Measurements from ENCODE around the gene CELA1. TPM values are rescaled to one million over a fixed set of nuclear protein-coding genes. Genes with fewer than 3 reads are reported as not detected.

Gene CELA1
- total and polyA plus RNA-seq, 2 of the 13 experiments (the other 11 are each of a cell fraction or from before 2014, with no cell fraction given), result not detected

- ChIA-PET CTCF (ENCODE audit: low intra/inter-chr PET ratio, low total read pairs) (no interaction called here), POLR2A (no interaction called here)
- Histone ChIP-seq H3K4me1 (ENCODE audit: insufficient read depth, low read length) (no peaks in the 10 kb centered on the region), H3K9me3 (ENCODE audit: low read length) (no peaks in the 10 kb centered on the region), H4K20me1 (ENCODE audit: insufficient read depth, low read length) (no peaks in the 10 kb centered on the region), H2AFZ (ENCODE audit: low read length) (no peak overlapping the region), H3K4me3 (replicated peaks in 1 of 3; ENCODE audit: insufficient read depth in 1 of 3, low read depth in 2 of 3, low read length in 3 of 3) (no peak overlapping the region), H3K79me2 (ENCODE audit: insufficient read depth, low read length) (no peaks in the 10 kb centered on the region), H3K36me3 (replicated peaks in 1 of 2; ENCODE audit: control insufficient read depth in 1 of 2, insufficient read depth in 2 of 2, low read length in 2 of 2) (no peaks in the 10 kb centered on the region), H3K4me2 (ENCODE audit: low read depth, low read length) (no peak overlapping the region), H3K9ac (ENCODE audit: insufficient read depth, low read depth, low read length) (no peak overlapping the region), H3K27me3 (ENCODE audit: control insufficient read depth in 1 of 2, insufficient read depth in 2 of 2, low read length in 2 of 2) (peaks cover 0 to 2% of the 10 kb centered on the region in 2 experiments; a peak in 1 of 5 replicates), H3K27ac (ENCODE audit: extremely low read length, insufficient read depth, low read length) (no peak overlapping the region)
- intact Hi-C loops (cut with micrococcal nuclease; ENCODE audit: unreplicated experiment), result no loop called here
- WGBS (ENCODE audit: low lambda C conversion rate), result 39% methylated on average over 6 of the region's 6 CpGs
- DNase-seq (ENCODE audit: low spot score) (no peak), ATAC-seq (no peak), FAIRE-seq (no peak)
- in situ Hi-C loops (cut with HindIII; ENCODE audit: extremely low pct_ligation_motif_present, low pct_unique_long_range_greater_than_20kb), result no loop called here
- BruUV-seq (replicated peaks), result no TSS peak
- TF ChIP-seq ZBTB46 (CRISPR knock-in tag; IDR thresholded peaks at IDR 0.05; ENCODE audit: borderline replicate concordance) (no peak), PAF1 (CRISPR knock-in tag; IDR thresholded peaks at IDR 0.05) (no peak), TFAP4 (IDR thresholded peaks at IDR 0.05; ENCODE audit: borderline replicate concordance, low read depth) (no peak), FOXC1 (CRISPR knock-in tag; IDR thresholded peaks at IDR 0.05; ENCODE audit: borderline replicate concordance) (no peak), IRF9 (CRISPR knock-in tag; IDR thresholded peaks at IDR 0.05; ENCODE audit: borderline replicate concordance) (no peak), KMT2B (CRISPR knock-in tag; IDR thresholded peaks at IDR 0.05) (no peak), GATAD1 (CRISPR knock-in tag; IDR thresholded peaks at IDR 0.05) (no peak), ZGPAT (CRISPR knock-in tag; IDR thresholded peaks at IDR 0.05) (no peak), HNF1A (IDR thresholded peaks at IDR 0.05; ENCODE audit: low read depth) (no peak), HNF1A (CRISPR knock-in tag; IDR thresholded peaks at IDR 0.05; ENCODE audit: borderline replicate concordance) (no peak), ZBTB21 (CRISPR knock-in tag; IDR thresholded peaks at IDR 0.05) (no peak), ZNF619 (CRISPR knock-in tag; IDR thresholded peaks at IDR 0.05) (no peak), ZNF652 (CRISPR knock-in tag; IDR thresholded peaks at IDR 0.05; ENCODE audit: borderline replicate concordance, low read depth) (no peak), SRSF9 (IDR thresholded peaks at IDR 0.05; ENCODE audit: borderline replicate concordance, insufficient read depth, low read depth, low read length, poor library complexity, severe bottlenecking) (no peak)
These were observed 38.6 kb downstream of the CELA1 start for GRCh38 chr12:51307655-51308593.

Data from HepG2 (cell line).